ENCODE results near the gene KAT2B. TPM values are rescaled to one million over a fixed set of nuclear protein-coding genes. Genes with fewer than 3 reads are reported as not detected.
A peak's percentile ranks its signal among the peaks of the same experiment; 100 is the strongest.

The KAT2B gene
- total and polyA plus RNA-seq, 3 experiments from 2014 or later, result 5.8 to 48.8 (median 48.7) TPM

DNA sequence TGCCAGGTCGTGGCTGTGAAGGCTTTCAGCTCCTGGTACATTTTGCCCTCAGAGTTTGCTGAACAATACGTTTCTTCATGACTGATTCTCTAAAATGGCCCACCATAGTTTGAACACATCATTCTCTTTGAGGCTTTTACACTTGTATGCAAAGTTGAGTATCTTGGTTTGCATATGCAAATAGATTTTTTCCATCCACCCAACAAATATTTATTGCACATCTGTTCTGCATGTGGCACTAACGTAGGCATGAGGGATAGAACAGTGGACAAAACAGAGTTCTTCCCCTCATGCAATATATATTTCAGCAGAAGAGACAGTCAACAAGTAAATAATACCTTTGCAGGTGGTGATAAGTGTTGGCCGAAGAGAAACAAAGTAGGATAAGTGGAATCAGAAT, 55.2 kb downstream of the KAT2B start:
- CTCF ChIA-PET, result no interaction called here
- no peaks in the 10 kb centered on the region for H3K27me3 Mint-ChIP-seq
- no peak for DNase-seq
- POLR2A ChIA-PET, result no interaction called here
- H3K27ac Mint-ChIP-seq, result peak overlapping the region in 4 of 8 donors; percentile 59 to 95 (median 64)
- H3K4me3 Mint-ChIP-seq, result no peak overlapping the region
- Histone ChIP-seq H3K4me1 (ENCODE audit: insufficient read depth, low read length) (peaks cover 19% of the 10 kb centered on the region), H3K36me3 (ENCODE audit: insufficient read depth, low read length) (peaks cover 12% of the 10 kb centered on the region), H3K27ac (ENCODE audit: low read depth, low read length) (no peak overlapping the region), H3K9me3 (ENCODE audit: low read length) (no peaks in the 10 kb centered on the region), H3K4me3 (ENCODE audit: low read length) (no peak overlapping the region), H3K27me3 (ENCODE audit: insufficient read depth, low read length, poor library complexity, severe bottlenecking) (no peaks in the 10 kb centered on the region)
- peaks cover 39 to 64% (median 61%) of the 10 kb centered on the region in 3 donors for H3K4me1 Mint-ChIP-seq
- peaks cover 15 to 58% (median 23%) of the 10 kb centered on the region in 3 donors for H3K36me3 Mint-ChIP-seq
- H3K9me3 Mint-ChIP-seq, result peaks cover 0 to 2% (median 1%) of the 10 kb centered on the region in 5 donors

DNA sequence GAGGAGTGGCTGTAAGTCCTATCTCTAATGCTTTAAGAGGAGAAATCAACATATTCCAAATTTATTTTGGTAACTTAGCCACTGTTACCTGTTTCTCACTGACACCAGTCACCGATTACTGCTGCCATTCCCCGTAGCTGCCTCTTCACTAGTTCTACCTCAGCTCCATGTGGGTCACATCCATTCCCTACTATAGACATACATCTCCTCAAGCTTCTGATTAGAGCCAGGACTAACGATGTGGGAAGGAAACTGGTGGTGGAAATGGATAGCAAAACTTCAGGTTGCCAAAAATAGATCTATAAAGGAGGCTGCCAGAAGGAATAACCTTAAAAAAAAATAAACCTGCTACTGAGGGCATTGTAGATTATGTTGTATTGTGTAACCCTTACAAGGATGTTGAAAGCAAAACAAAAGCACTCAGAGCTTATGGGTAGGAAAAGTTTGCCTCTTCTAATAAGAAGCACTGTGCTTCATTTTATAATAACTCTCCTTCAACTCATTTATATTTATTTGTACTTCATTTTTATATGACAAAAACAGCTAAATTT, 56.0 kb downstream of the KAT2B start:
- H3K4me1 Mint-ChIP-seq, result peaks cover 45 to 64% (median 61%) of the 10 kb centered on the region in 3 donors
- ChIA-PET POLR2A (no interaction called here), CTCF (no interaction called here)
- H3K9me3 Mint-ChIP-seq, result no peaks in the 10 kb centered on the region
- no peaks in the 10 kb centered on the region for H3K9me3 ChIP-seq (ENCODE audit: low read length)
- no peak overlapping the region for H3K27ac ChIP-seq (ENCODE audit: low read depth, low read length)
- no peaks in the 10 kb centered on the region for H3K27me3 Mint-ChIP-seq
- H3K36me3 ChIP-seq (ENCODE audit: insufficient read depth, low read length), result peaks cover 12% of the 10 kb centered on the region
- peaks cover 10 to 62% (median 21%) of the 10 kb centered on the region in 3 donors for H3K36me3 Mint-ChIP-seq
- H3K4me3 ChIP-seq (ENCODE audit: low read length), result no peak overlapping the region
- H3K4me3 Mint-ChIP-seq, result no peak overlapping the region
- no peak for DNase-seq
- H3K4me1 ChIP-seq (ENCODE audit: insufficient read depth, low read length), result peaks cover 20% of the 10 kb centered on the region
- H3K27ac Mint-ChIP-seq, result peak overlapping the region in 6 of 8 donors; percentile 50 to 97 (median 76)
- no peaks in the 10 kb centered on the region for H3K27me3 ChIP-seq (ENCODE audit: insufficient read depth, low read length, poor library complexity, severe bottlenecking)

DNA sequence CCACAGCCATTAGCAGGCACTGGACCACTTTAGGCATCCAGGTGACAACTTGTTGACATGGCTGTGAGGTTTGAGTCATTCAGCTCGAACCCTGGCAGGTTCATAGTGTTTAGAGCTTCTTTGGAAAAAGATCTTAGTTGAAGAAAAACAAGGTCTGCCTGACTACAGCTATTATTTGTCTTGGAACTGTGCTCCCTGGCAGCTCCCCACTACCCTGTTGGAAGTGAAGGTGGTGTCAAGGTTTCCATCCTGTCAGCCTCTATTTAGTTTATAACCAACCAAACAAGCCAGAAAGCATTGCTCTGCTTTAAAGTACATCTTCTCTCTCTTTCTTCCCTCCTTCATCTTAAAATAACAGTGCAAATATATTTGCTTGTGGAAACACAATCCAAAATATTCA, 56.8 kb downstream of the KAT2B start:
- no peak overlapping the region for H3K4me3 ChIP-seq (ENCODE audit: low read length)
- Mint-ChIP-seq H3K4me1 (peaks cover 43 to 65% (median 65%) of the 10 kb centered on the region in 3 donors), H3K27me3 (no peaks in the 10 kb centered on the region), H3K36me3 (peaks cover 6 to 64% (median 21%) of the 10 kb centered on the region in 3 donors), H3K27ac (peak overlapping the region in 6 of 8 donors; percentile 62 to 97 (median 78)), H3K4me3 (no peak overlapping the region), H3K9me3 (no peaks in the 10 kb centered on the region)
- H3K9me3 ChIP-seq (ENCODE audit: low read length), result no peaks in the 10 kb centered on the region
- no peak overlapping the region for H3K27ac ChIP-seq (ENCODE audit: low read depth, low read length)
- ChIA-PET CTCF (no interaction called here), POLR2A (interaction anchor here (1.0 kb wide), 1 partner anchor 56 kb away, joined by 3 read pairs; no protein-coding TSS in a partner anchor)
- peaks cover 23% of the 10 kb centered on the region for H3K4me1 ChIP-seq (ENCODE audit: insufficient read depth, low read length)
- H3K36me3 ChIP-seq (ENCODE audit: insufficient read depth, low read length), result peaks cover 12% of the 10 kb centered on the region
- H3K27me3 ChIP-seq (ENCODE audit: insufficient read depth, low read length, poor library complexity, severe bottlenecking), result no peaks in the 10 kb centered on the region
- DNase-seq, result no peak

GRCh38 chr3:20099060-20099459, 58.8 kb downstream of the KAT2B start:
- Mint-ChIP-seq H3K27ac (peak overlapping the region; percentile 51 to 95 (median 78)), H3K4me3 (peak overlapping the region in 2 of 7 donors; percentile 20 to 53), H3K36me3 (peaks cover 3 to 54% (median 19%) of the 10 kb centered on the region in 3 donors), H3K4me1 (peaks cover 57 to 78% (median 76%) of the 10 kb centered on the region in 3 donors), H3K27me3 (no peaks in the 10 kb centered on the region), H3K9me3 (no peaks in the 10 kb centered on the region)
- Histone ChIP-seq H3K36me3 (ENCODE audit: insufficient read depth, low read length) (peaks cover 12% of the 10 kb centered on the region), H3K9me3 (ENCODE audit: low read length) (no peaks in the 10 kb centered on the region), H3K27ac (ENCODE audit: low read depth, low read length) (no peak overlapping the region), H3K27me3 (ENCODE audit: insufficient read depth, low read length, poor library complexity, severe bottlenecking) (no peaks in the 10 kb centered on the region), H3K4me1 (ENCODE audit: insufficient read depth, low read length) (peaks cover 34% of the 10 kb centered on the region), H3K4me3 (ENCODE audit: low read length) (no peak overlapping the region)
- POLR2A ChIA-PET, result interaction anchor here (0.6 kb wide), 1 partner anchor 63 kb away, joined by 3 read pairs; no protein-coding TSS in a partner anchor
- no peak for DNase-seq
- CTCF ChIA-PET, result interaction anchor here (1.5 kb wide), 1 partner anchor 58 kb away, joined by 3 read pairs; no protein-coding TSS in a partner anchor

- Histone ChIP-seq H3K9me3 (ENCODE audit: low read length) (no peaks in the 10 kb centered on the region), H3K27me3 (ENCODE audit: insufficient read depth, low read length, poor library complexity, severe bottlenecking) (no peaks in the 10 kb centered on the region), H3K4me1 (ENCODE audit: insufficient read depth, low read length) (peaks cover 45% of the 10 kb centered on the region), H3K27ac (ENCODE audit: low read depth, low read length) (no peak overlapping the region), H3K36me3 (ENCODE audit: insufficient read depth, low read length) (peaks cover 7% of the 10 kb centered on the region), H3K4me3 (ENCODE audit: low read length) (no peak overlapping the region)
- peak overlapping the region; percentile 62 to 95 (median 84) for H3K27ac Mint-ChIP-seq
- H3K9me3 Mint-ChIP-seq, result no peaks in the 10 kb centered on the region
- ChIA-PET CTCF (interaction anchor here (1.5 kb wide), 1 partner anchor 59 kb away, joined by 3 read pairs; no protein-coding TSS in a partner anchor), POLR2A (no interaction called here)
- DNase-seq, result no peak
- peak overlapping the region in 4 of 7 donors; percentile 12 to 58 (median 36) for H3K4me3 Mint-ChIP-seq
- H3K27me3 Mint-ChIP-seq, result no peaks in the 10 kb centered on the region
- H3K36me3 Mint-ChIP-seq, result peaks cover 0 to 46% (median 14%) of the 10 kb centered on the region in 3 donors
- peaks cover 61 to 84% (median 82%) of the 10 kb centered on the region in 3 donors for H3K4me1 Mint-ChIP-seq
Measured at GRCh38 chr3:20100151-20100550, 59.9 kb downstream of the KAT2B start.

DNA sequence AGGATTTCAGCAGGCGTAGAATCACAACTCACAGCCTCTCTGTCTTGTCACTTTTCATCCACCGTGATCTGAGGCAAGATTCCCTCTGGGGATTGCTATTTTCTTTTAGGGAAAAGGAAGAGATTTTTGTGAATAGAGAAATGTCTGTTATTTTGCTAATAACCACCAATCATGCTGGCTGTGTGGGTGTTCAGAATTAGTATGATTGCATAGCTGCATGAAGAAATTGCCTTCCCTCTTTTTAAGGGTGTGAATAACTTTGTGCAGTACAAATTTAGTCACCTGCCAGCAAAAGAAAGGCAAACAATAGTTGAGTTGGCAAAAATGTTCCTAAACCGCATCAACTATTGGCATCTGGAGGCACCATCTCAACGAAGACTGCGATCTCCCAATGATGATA, 60.8 kb downstream of the KAT2B start:
- Histone ChIP-seq H3K27me3 (ENCODE audit: insufficient read depth, low read length, poor library complexity, severe bottlenecking) (no peaks in the 10 kb centered on the region), H3K4me3 (ENCODE audit: low read length) (no peak overlapping the region), H3K36me3 (ENCODE audit: insufficient read depth, low read length) (no peaks in the 10 kb centered on the region), H3K27ac (ENCODE audit: low read depth, low read length) (no peak overlapping the region), H3K9me3 (ENCODE audit: low read length) (no peaks in the 10 kb centered on the region), H3K4me1 (ENCODE audit: insufficient read depth, low read length) (peaks cover 49% of the 10 kb centered on the region)
- H3K4me1 Mint-ChIP-seq, result peaks cover 68 to 88% (median 84%) of the 10 kb centered on the region in 3 donors
- no peaks in the 10 kb centered on the region for H3K27me3 Mint-ChIP-seq
- no peak for DNase-seq
- ChIA-PET POLR2A (no interaction called here), CTCF (no interaction called here)
- H3K9me3 Mint-ChIP-seq, result no peaks in the 10 kb centered on the region
- peaks cover 0 to 38% (median 11%) of the 10 kb centered on the region in 3 donors for H3K36me3 Mint-ChIP-seq
- H3K27ac Mint-ChIP-seq, result peak overlapping the region; percentile 51 to 95 (median 68)
- H3K4me3 Mint-ChIP-seq, result peak overlapping the region in 5 of 7 donors; percentile 2 to 16 (median 5)

DNA sequence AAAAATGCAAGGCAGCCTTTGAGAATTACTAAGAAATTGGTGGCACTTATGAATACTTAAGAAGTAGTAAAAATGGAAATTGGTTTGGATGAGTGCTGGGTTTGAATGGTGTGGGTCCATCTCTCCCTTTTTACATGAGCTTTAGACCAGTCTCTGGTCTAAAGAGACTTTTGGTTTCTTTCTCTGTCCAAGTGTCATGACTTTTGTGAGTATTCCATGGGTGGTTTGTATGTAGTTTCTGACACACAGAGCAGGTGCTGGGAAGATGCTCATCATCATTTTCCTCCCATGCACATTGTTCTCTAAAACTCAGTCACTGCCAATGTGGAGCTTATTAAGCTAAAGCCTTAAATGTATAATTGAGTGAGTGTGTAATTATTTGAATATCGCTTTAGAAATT, 63.5 kb downstream of the KAT2B start:
- Histone ChIP-seq H3K27me3 (ENCODE audit: insufficient read depth, low read length, poor library complexity, severe bottlenecking) (no peaks in the 10 kb centered on the region), H3K27ac (ENCODE audit: low read depth, low read length) (peak overlapping the region; percentile 64), H3K4me3 (ENCODE audit: low read length) (no peak overlapping the region), H3K9me3 (ENCODE audit: low read length) (no peaks in the 10 kb centered on the region), H3K4me1 (ENCODE audit: insufficient read depth, low read length) (peaks cover 47% of the 10 kb centered on the region), H3K36me3 (ENCODE audit: insufficient read depth, low read length) (no peaks in the 10 kb centered on the region)
- DNase-seq, result no peak
- Mint-ChIP-seq H3K4me1 (peaks cover 69 to 91% (median 85%) of the 10 kb centered on the region in 3 donors), H3K27me3 (no peaks in the 10 kb centered on the region), H3K9me3 (no peaks in the 10 kb centered on the region), H3K36me3 (peaks cover 0 to 24% (median 3%) of the 10 kb centered on the region in 3 donors), H3K4me3 (peak overlapping the region in 6 of 7 donors; percentile 67 to 86 (median 80)), H3K27ac (peak overlapping the region; percentile 85 to 96 (median 94))
- ChIA-PET CTCF (interaction anchor here (1.4 kb wide), 1 partner anchor 62 kb away, joined by 4 read pairs; no protein-coding TSS in a partner anchor), POLR2A (interaction anchor here (1.0 kb wide), 1 partner anchor 19 kb away, joined by 4 read pairs; no protein-coding TSS in a partner anchor)

GRCh38 chr3:20104167-20104661, 64.0 kb downstream of the KAT2B start:
- Mint-ChIP-seq H3K4me1 (peaks cover 69 to 91% (median 85%) of the 10 kb centered on the region in 3 donors), H3K9me3 (no peaks in the 10 kb centered on the region), H3K36me3 (peaks cover 0 to 24% (median 5%) of the 10 kb centered on the region in 3 donors), H3K27ac (peak overlapping the region; percentile 85 to 96 (median 94)), H3K4me3 (peak overlapping the region; percentile 14 to 86 (median 79)), H3K27me3 (no peaks in the 10 kb centered on the region)
- peak; percentile 10 to 69 (median 34) for DNase-seq
- ChIA-PET CTCF (interaction anchor here (1.4 kb wide), 1 partner anchor 63 kb away, joined by 4 read pairs; no protein-coding TSS in a partner anchor), POLR2A (no interaction called here)
- H3K27ac ChIP-seq (ENCODE audit: low read depth, low read length), result peak overlapping the region; percentile 64
- H3K4me3 ChIP-seq (ENCODE audit: low read length), result no peak overlapping the region
- H3K4me1 ChIP-seq (ENCODE audit: insufficient read depth, low read length), result peaks cover 42% of the 10 kb centered on the region
- H3K36me3 ChIP-seq (ENCODE audit: insufficient read depth, low read length), result no peaks in the 10 kb centered on the region
- no peaks in the 10 kb centered on the region for H3K9me3 ChIP-seq (ENCODE audit: low read length)
- H3K27me3 ChIP-seq (ENCODE audit: insufficient read depth, low read length, poor library complexity, severe bottlenecking), result no peaks in the 10 kb centered on the region
